Neural progenitor cell (in vitro differentiated cells): ENCODE measurements around the gene COX18. TPM values are rescaled to one million over a fixed set of nuclear protein-coding genes. Genes with fewer than 3 reads are reported as not detected.
A peak's percentile ranks its signal among the peaks of the same experiment; 100 is the strongest.

ENCODE experiments used
- DNase-seq: peaks from one replicate; pipeline ENCODE4 v3.0.0-alpha.2; 2016; ENCODE audit warnings: low spot score
- H2AFZ ChIP-seq: fragments of 200-600 bp; sonication (generic); replicated peaks from 2 replicates; pipeline ENCODE4 v1.6.1; 2016; ENCODE audit warnings: antibody characterized with exemption
- H3F3A ChIP-seq: fragments of 200-600 bp; sonication (generic); 2 replicates; pipeline ENCODE4 v1.6.1; 2016; ENCODE audit warnings: antibody characterized with exemption, low read depth
- H3K27ac ChIP-seq: fragments of 200-600 bp; sonication (generic); 2 replicates; pipeline ENCODE4 v1.5.1; 2016; ENCODE audit warnings: mild to moderate bottlenecking
- H3K27me3 ChIP-seq: fragments of 200-600 bp; sonication (generic); 2 replicates; pipeline ENCODE4 v1.6.1; 2016; ENCODE audit warnings: mild to moderate bottlenecking, moderate library complexity
- H3K36me3 ChIP-seq: fragments of 200-600 bp; sonication (generic); 2 replicates; pipeline ENCODE4 v1.5.1; 2016
- H3K4me1 ChIP-seq: fragments of 200-600 bp; sonication (generic); 2 replicates; pipeline ENCODE4 v1.6.1; 2016; ENCODE audit warnings: mixed run types
- H3K4me2 ChIP-seq: fragments of 200-600 bp; sonication (generic); 2 replicates; pipeline ENCODE4 v1.6.1; 2016
- H3K4me3 ChIP-seq: fragments of 200-600 bp; sonication (generic); 2 replicates; pipeline ENCODE4 v1.5.1; 2016
- H3K79me2 ChIP-seq: fragments of 200-600 bp; sonication (generic); 2 replicates; pipeline ENCODE4 v1.6.1; 2016; ENCODE audit warnings: low read depth
- H3K9ac ChIP-seq: fragments of 200-600 bp; sonication (generic); 2 replicates; pipeline ENCODE4 v1.6.1; 2016
- H3K9me3 ChIP-seq: fragments of 200-600 bp; sonication (generic); 2 replicates; pipeline ENCODE4 v1.5.1; 2016; ENCODE audit warnings: low read depth
- H4K20me1 ChIP-seq: fragments of 200-600 bp; sonication (generic); 2 replicates; pipeline ENCODE4 v1.6.1; 2016; ENCODE audit warnings: low read depth
- H3K27ac Mint-ChIP-seq: 3 replicates; pipeline ENCODE4 v1.8.0; 2021; ENCODE audit warnings: mixed read lengths
- H3K27me3 Mint-ChIP-seq: 2 replicates; pipeline ENCODE4 v1.8.0; 2022; ENCODE audit warnings: low read depth, mild to moderate bottlenecking, inconsistent platforms, moderate library complexity, mixed read lengths; ENCODE audit not compliant: insufficient read depth
- H3K36me3 Mint-ChIP-seq: 3 replicates; pipeline ENCODE4 v1.8.0; 2021; ENCODE audit warnings: mixed read lengths
- H3K4me1 Mint-ChIP-seq: 3 replicates; pipeline ENCODE4 v1.8.0; 2021; ENCODE audit warnings: mixed read lengths
- H3K4me3 Mint-ChIP-seq: 3 replicates; pipeline ENCODE4 v1.8.0; 2021; ENCODE audit warnings: mild to moderate bottlenecking, moderate library complexity, mixed read lengths
- H3K9me3 Mint-ChIP-seq: 3 replicates; pipeline ENCODE4 v1.8.0; 2020; ENCODE audit warnings: mixed read lengths
- EZH2 ChIP-seq: fragments of 200-600 bp; sonication (generic); IDR thresholded peaks from 2 replicates; pipeline ENCODE4 v1.6.1; 2017; ENCODE audit warnings: antibody characterized with exemption, mild to moderate bottlenecking, moderate library complexity
- EZH2phosphoT487 ChIP-seq: fragments of 200-600 bp; sonication (generic); IDR thresholded peaks from 2 replicates; pipeline ENCODE4 v1.6.1; 2017; ENCODE audit warnings: antibody characterized with exemption
- total RNA-seq: library from RNA; depleted of rRNA; stranded (reverse); fragments of >200 nt; gene quantifications from 2 replicates; pipeline ENCODE4 v1.2.3, GENCODE V29; 2015; ENCODE audit warnings: low replicate concordance
- TF ChIP-seq, protein P1 (sequence below): fragments of 200-600 bp; sonication (generic); IDR thresholded peaks from 2 replicates; pipeline ENCODE4 v1.5.1; 2017; ENCODE audit warnings: antibody characterized with exemption, mild to moderate bottlenecking

COX18 gene
- total RNA-seq, 1 donor from 2014 or later, result 20.3 TPM

DNA sequence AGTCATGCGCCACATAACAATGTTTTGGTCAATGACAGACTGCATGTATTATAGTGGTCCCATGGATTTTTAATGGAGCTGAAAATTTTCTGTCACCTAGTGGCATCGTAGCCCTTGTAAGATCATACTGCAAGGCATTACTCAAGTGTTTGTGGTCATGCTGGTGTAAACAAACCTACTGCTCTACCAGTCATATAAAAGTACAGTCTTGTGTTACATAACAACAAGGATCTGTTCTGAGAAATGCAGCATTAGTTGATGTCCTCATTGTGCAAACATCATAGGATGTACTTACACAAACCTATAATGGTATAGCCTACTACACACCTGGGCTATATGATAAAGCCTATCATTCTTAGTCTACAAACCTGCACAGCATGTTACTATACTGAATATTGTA lies 34.6 kb downstream of the COX18 start:
- TF ChIP-seq, protein P1, sequence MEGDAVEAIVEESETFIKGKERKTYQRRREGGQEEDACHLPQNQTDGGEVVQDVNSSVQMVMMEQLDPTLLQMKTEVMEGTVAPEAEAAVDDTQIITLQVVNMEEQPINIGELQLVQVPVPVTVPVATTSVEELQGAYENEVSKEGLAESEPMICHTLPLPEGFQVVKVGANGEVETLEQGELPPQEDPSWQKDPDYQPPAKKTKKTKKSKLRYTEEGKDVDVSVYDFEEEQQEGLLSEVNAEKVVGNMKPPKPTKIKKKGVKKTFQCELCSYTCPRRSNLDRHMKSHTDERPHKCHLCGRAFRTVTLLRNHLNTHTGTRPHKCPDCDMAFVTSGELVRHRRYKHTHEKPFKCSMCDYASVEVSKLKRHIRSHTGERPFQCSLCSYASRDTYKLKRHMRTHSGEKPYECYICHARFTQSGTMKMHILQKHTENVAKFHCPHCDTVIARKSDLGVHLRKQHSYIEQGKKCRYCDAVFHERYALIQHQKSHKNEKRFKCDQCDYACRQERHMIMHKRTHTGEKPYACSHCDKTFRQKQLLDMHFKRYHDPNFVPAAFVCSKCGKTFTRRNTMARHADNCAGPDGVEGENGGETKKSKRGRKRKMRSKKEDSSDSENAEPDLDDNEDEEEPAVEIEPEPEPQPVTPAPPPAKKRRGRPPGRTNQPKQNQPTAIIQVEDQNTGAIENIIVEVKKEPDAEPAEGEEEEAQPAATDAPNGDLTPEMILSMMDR, result no peak
- TF ChIP-seq EZH2 (no peak), EZH2phosphoT487 (no peak)
- no peak overlapping the region for H2AFZ ChIP-seq

DNA sequence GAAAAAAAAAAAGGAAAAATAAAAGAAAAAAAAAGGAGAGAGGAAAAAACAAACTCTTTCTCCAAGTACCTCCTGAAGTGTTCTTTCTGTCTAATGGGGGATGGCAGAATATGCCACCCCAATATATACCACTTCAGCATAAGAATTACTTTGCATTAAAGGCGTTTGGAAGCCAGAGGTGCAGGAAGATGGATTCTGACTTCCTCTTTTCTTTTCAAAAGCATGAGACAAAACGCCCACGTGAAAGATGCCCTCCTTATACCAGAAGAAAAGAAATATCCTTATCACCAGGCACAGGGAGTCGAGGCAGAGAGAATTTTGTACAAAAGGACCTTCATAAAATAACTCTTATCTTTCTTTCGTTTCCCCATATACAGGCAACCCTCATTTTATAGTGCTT lies 40.9 kb downstream of the COX18 start:
- peaks cover 6% of the 10 kb centered on the region for H3K9me3 Mint-ChIP-seq
- no peak for DNase-seq
- Histone ChIP-seq H3K27ac (no peak overlapping the region), H3K4me3 (no peak overlapping the region), H3K4me1 (no peaks in the 10 kb centered on the region), H3K79me2 (no peaks in the 10 kb centered on the region), H3K36me3 (no peaks in the 10 kb centered on the region), H3F3A (no peaks in the 10 kb centered on the region), H3K4me2 (no peak overlapping the region), H3K9me3 (no peaks in the 10 kb centered on the region), H3K27me3 (no peaks in the 10 kb centered on the region), H2AFZ (no peak overlapping the region), H4K20me1 (no peaks in the 10 kb centered on the region), H3K9ac (no peak overlapping the region)
- H3K27ac Mint-ChIP-seq, result no peak overlapping the region
- H3K27me3 Mint-ChIP-seq, result no peaks in the 10 kb centered on the region
- TF ChIP-seq EZH2phosphoT487, result no peak
- TF ChIP-seq EZH2, result no peak
- TF ChIP-seq, protein P1, result no peak
- no peaks in the 10 kb centered on the region for H3K4me1 Mint-ChIP-seq
- no peak overlapping the region for H3K4me3 Mint-ChIP-seq
- H3K36me3 Mint-ChIP-seq, result no peaks in the 10 kb centered on the region

More for the DNA sequence above, 34.6 kb downstream of the COX18 start:
- Mint-ChIP-seq H3K4me1 (no peaks in the 10 kb centered on the region), H3K27me3 (peaks cover 3% of the 10 kb centered on the region), H3K36me3 (no peaks in the 10 kb centered on the region), H3K9me3 (peaks cover 5% of the 10 kb centered on the region), H3K27ac (no peak overlapping the region), H3K4me3 (no peak overlapping the region)
- DNase-seq, result no peak
- Histone ChIP-seq H3K36me3 (no peaks in the 10 kb centered on the region), H3F3A (no peaks in the 10 kb centered on the region), H3K27me3 (no peaks in the 10 kb centered on the region), H3K4me2 (no peak overlapping the region), H3K79me2 (no peaks in the 10 kb centered on the region), H4K20me1 (no peaks in the 10 kb centered on the region), H3K27ac (no peak overlapping the region), H3K9ac (no peak overlapping the region), H3K4me3 (no peak overlapping the region), H3K9me3 (no peaks in the 10 kb centered on the region), H3K4me1 (no peaks in the 10 kb centered on the region)

DNA sequence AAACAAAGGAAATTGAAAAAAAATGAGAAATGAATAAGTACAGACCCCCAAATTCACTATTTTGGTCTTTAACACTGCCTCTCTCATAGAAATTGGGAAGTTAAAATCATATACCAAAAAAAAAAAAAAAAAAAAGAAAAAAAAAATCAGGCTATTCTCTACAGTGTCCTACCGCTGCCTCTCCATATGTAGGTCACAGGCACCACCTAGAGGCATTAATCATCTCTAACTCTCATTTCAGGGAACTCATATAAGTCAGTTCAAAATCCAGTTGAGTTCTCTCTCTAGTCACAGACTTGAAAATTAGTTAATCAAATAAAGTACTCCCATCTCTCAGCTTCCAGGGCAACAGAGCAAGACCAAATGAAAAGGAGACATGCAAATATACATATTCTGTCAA lies 47.9 kb downstream of the COX18 start:
- Histone ChIP-seq H3K9ac (no peak overlapping the region), H3F3A (no peaks in the 10 kb centered on the region), H3K4me3 (no peak overlapping the region), H3K4me2 (no peak overlapping the region), H3K27ac (no peak overlapping the region), H3K79me2 (no peaks in the 10 kb centered on the region), H2AFZ (no peak overlapping the region), H3K36me3 (no peaks in the 10 kb centered on the region), H3K27me3 (no peaks in the 10 kb centered on the region), H3K4me1 (no peaks in the 10 kb centered on the region), H3K9me3 (no peaks in the 10 kb centered on the region), H4K20me1 (no peaks in the 10 kb centered on the region)
- no peak overlapping the region for H3K27ac Mint-ChIP-seq
- no peak overlapping the region for H3K4me3 Mint-ChIP-seq
- H3K36me3 Mint-ChIP-seq, result no peaks in the 10 kb centered on the region
- no peak for TF ChIP-seq EZH2phosphoT487
- TF ChIP-seq, protein P1, result peak; percentile 61
- TF ChIP-seq EZH2, result no peak
- peak; percentile 64 for DNase-seq
- H3K4me1 Mint-ChIP-seq, result no peaks in the 10 kb centered on the region
- no peaks in the 10 kb centered on the region for H3K27me3 Mint-ChIP-seq
- peaks cover 3% of the 10 kb centered on the region for H3K9me3 Mint-ChIP-seq
